ENCODE measurements around the gene PLAU. TPM values are rescaled to one million over a fixed set of nuclear protein-coding genes. Genes with fewer than 3 reads are reported as not detected.
"Not testable (repeated sequence)": the region's sequence is repeated elsewhere in the genome, so short reads cannot be mapped to it uniquely, and the experiment has no call there.

PLAU gene
- total RNA-seq, 4 donors from 2014 or later, result 8.8 to 15.9 (median 11.9) TPM

- TF ChIP-seq POLR2A (IDR thresholded peaks at IDR 0.05), result no peak
- no peak for TF ChIP-seq CTCF (IDR thresholded peaks at IDR 0.05)
- intact Hi-C loops (cut with DNase I), result no loop called here
- Histone ChIP-seq H3K4me1 (peaks cover 5 to 82% (median 28%) of the 10 kb centered on the region in 3 donors), H3K27me3 (no peaks in the 10 kb centered on the region), H3K27ac (peak overlapping the region in 3 of 4 donors; percentile 1 to 56 (median 31)), H3K36me3 (peaks cover 0 to 39% (median 0%) of the 10 kb centered on the region in 3 donors), H3K4me3 (no peak overlapping the region), H3K9me3 (no peaks in the 10 kb centered on the region)
- 90 to 100% methylated on average over 3 of the region's 3 CpGs for WGBS, 2 donors
- no peak for DNase-seq
Measured at GRCh38 chr10:73917566-73918305, 6.8 kb downstream of the PLAU start.

- intact Hi-C loops (cut with DNase I); H3K27me3 ChIP-seq; H3K4me3 ChIP-seq; DNase-seq; H3K9me3 ChIP-seq: not testable (repeated sequence)
- H3K4me1 ChIP-seq, result peaks cover 5 to 68% (median 22%) of the 10 kb centered on the region in 3 donors
- peaks cover 0 to 22% (median 0%) of the 10 kb centered on the region in 3 donors for H3K36me3 ChIP-seq
- WGBS, 2 donors, result 55 to 75% methylated on average over 8 of the region's 8 CpGs
- peak overlapping the region; percentile 80 to 90 (median 86) for H3K27ac ChIP-seq
Measured at GRCh38 chr10:73919481-73919880, 8.5 kb downstream of the PLAU start.

- Histone ChIP-seq H3K27ac (peak overlapping the region; percentile 80 to 90 (median 86)), H3K4me3 (no peak overlapping the region), H3K36me3 (peaks cover 0 to 17% (median 0%) of the 10 kb centered on the region in 3 donors), H3K9me3 (no peaks in the 10 kb centered on the region), H3K27me3 (no peaks in the 10 kb centered on the region), H3K4me1 (peaks cover 5 to 62% (median 22%) of the 10 kb centered on the region in 3 donors)
- TF ChIP-seq CTCF (IDR thresholded peaks at IDR 0.05) (peak in 1 of 6 experiments; percentile 44), POLR2A (IDR thresholded peaks at IDR 0.05) (peak in 1 of 4 donors; percentile 22)
- WGBS, 2 donors, result 8 to 32% methylated on average over 4 of the region's 4 CpGs
- DNase-seq, result no peak
- intact Hi-C loops (cut with DNase I), result no loop called here
Measured at GRCh38 chr10:73920089-73920488, 9.2 kb downstream of the PLAU start.

GRCh38 chr10:73922007-73922863, 11.3 kb downstream of the PLAU start:
- TF ChIP-seq CTCF (IDR thresholded peaks at IDR 0.05) (no peak), POLR2A (IDR thresholded peaks at IDR 0.05) (no peak)
- Histone ChIP-seq H3K36me3 (no peaks in the 10 kb centered on the region), H3K9me3 (no peaks in the 10 kb centered on the region), H3K27ac (no peak overlapping the region), H3K4me1 (peaks cover 5 to 50% (median 15%) of the 10 kb centered on the region in 3 donors), H3K27me3 (no peaks in the 10 kb centered on the region), H3K4me3 (no peak overlapping the region)
- whole genome bisulfite sequencing, 2 donors, result 78 to 89% methylated on average over 6 of the region's 6 CpGs
- intact Hi-C loops (cut with DNase I), result no loop called here
- no peak for DNase-seq

GRCh38 chr10:73922864-73923133, 11.9 kb downstream of the PLAU start:
- 89 to 91% methylated on average over 1 to 2 of the region's 2 CpGs for WGBS, 2 donors

More at GRCh38 chr10:73922864-73923133, 11.9 kb downstream of the PLAU start:
- no peaks in the 10 kb centered on the region for H3K9me3 ChIP-seq
- H3K27me3 ChIP-seq, result no peaks in the 10 kb centered on the region
- no peaks in the 10 kb centered on the region for H3K36me3 ChIP-seq
- intact Hi-C loops (cut with DNase I), result no loop called here
- peaks cover 5 to 47% (median 15%) of the 10 kb centered on the region in 3 donors for H3K4me1 ChIP-seq
- no peak overlapping the region for H3K4me3 ChIP-seq
- TF ChIP-seq POLR2A (IDR thresholded peaks at IDR 0.05), result no peak
- TF ChIP-seq CTCF (IDR thresholded peaks at IDR 0.05), result no peak
- no peak for DNase-seq
- no peak overlapping the region for H3K27ac ChIP-seq
